HCT116 (cell line): ENCODE results near the gene PI4KA. TPM values are rescaled to one million over a fixed set of nuclear protein-coding genes. Genes with fewer than 3 reads are reported as not detected.
"Not testable (repeated sequence)": the region's sequence is repeated elsewhere in the genome, so short reads cannot be mapped to it uniquely, and the experiment has no call there.

Source experiments
- ATAC-seq: fragments of 200-7000 bp; cut with Tn5 transposase; 2 replicates; pipeline ENCODE4 v1.9.1; 2020; ENCODE audit warnings: mild to moderate bottlenecking, moderate library complexity
- BruUV-seq: library from RNA; stranded (reverse); fragments of 400-500 nt; replicated peaks from 2 replicates; lab custom pipeline; 2021; lab: Mats Ljungman, UMichigan
- CTCF ChIA-PET: fragments of 300-600 bp; sonication (Branson Sonifier 250); formaldehyde crosslinking; loops from one replicate; lab custom pipeline; 2021; ENCODE audit warnings: antibody characterized with exemption; lab: Charles Lee
- POLR2A ChIA-PET: fragments of 300-600, 350-600 bp; sonication (Branson Sonifier 250); formaldehyde crosslinking; loops from one replicate; lab custom pipeline; 2021; ENCODE audit warnings: antibody characterized with exemption; lab: Charles Lee
- RAD21 ChIA-PET, 2 experiments: fragments of 300-600 bp; sonication (Branson Sonifier 250); formaldehyde crosslinking; loops; one replicate each; lab custom pipeline; 2023; ENCODE audit warnings: low total read pairs in 2 of 2; ENCODE audit not compliant: uncharacterized antibody in 2 of 2, unreplicated experiment in 2 of 2, low non-redundant PET in 1 of 2; lab: Charles Lee
- DNase-seq: peaks from one replicate; pipeline ENCODE4 v3.0.0-alpha.2; 2010; ENCODE audit warnings: low read depth, low spot score
- H2AFZ ChIP-seq: fragments of 200-600 bp; shearing (Covaris generic), sonication (generic); 2 replicates; pipeline ENCODE4 v1.6.1; 2017; ENCODE audit warnings: low read depth, mixed run types, mixed read lengths, antibody characterized with exemption, low read length; ENCODE audit not compliant: poor library complexity, severe bottlenecking
- H3K27ac ChIP-seq: 2 replicates; pipeline ENCODE4 v1.5.1; 2012; ENCODE audit warnings: low read depth, low read length
- H3K27me3 ChIP-seq: fragments of 200-600 bp; sonication (generic); 2 replicates; pipeline ENCODE4 v1.6.1; 2016; ENCODE audit warnings: mixed run types, low read length, mixed read lengths; ENCODE audit not compliant: insufficient read depth
- H3K36me3 ChIP-seq, 2 experiments: fragments of 200-500 bp in 1 of 2; fragments of 200-600 bp in 1 of 2; sonication (Bioruptor generic) in 1 of 2; sonication (generic) in 1 of 2; 2 replicates each; pipeline versions ENCODE4 v1.5.1 to v1.6.1; 2014 to 2016; ENCODE audit warnings: low read length in 2 of 2, inconsistent platforms in 1 of 2, mixed read lengths in 1 of 2, mixed run types in 1 of 2; ENCODE audit not compliant: insufficient read depth in 2 of 2, control insufficient read depth in 1 of 2
- H3K4me1 ChIP-seq, 2 experiments: fragments of 200-600 bp in 1 of 2; sonication (generic) in 1 of 2; 2 replicates each; pipeline versions ENCODE4 v1.5.1 to v1.6.1; 2012 to 2017; ENCODE audit warnings: low read length in 2 of 2, inconsistent platforms in 1 of 2, mild to moderate bottlenecking in 1 of 2, mixed read lengths in 1 of 2, mixed run types in 1 of 2, moderate library complexity in 1 of 2; ENCODE audit not compliant: insufficient read depth in 2 of 2, control insufficient read depth in 1 of 2
- H3K4me2 ChIP-seq: fragments of 200-600 bp; sonication (generic); 2 replicates; pipeline ENCODE4 v1.6.1; 2017; ENCODE audit warnings: mixed run types, low read length, mixed read lengths
- H3K4me3 ChIP-seq, 2 experiments: fragments of 200-600 bp in 1 of 2; sonication (generic) in 1 of 2; replicated peaks in 1 of 2; 2 replicates each; pipeline ENCODE4 v1.5.1; 2011 to 2016; ENCODE audit warnings: low read length in 2 of 2, control low read depth in 1 of 2, low read depth in 1 of 2, mild to moderate bottlenecking in 1 of 2, mixed read lengths in 1 of 2, mixed run types in 1 of 2
- H3K79me2 ChIP-seq: fragments of 200-600 bp; sonication (generic); 2 replicates; pipeline ENCODE4 v1.6.1; 2017; ENCODE audit warnings: mild to moderate bottlenecking, mixed run types, low read length, moderate library complexity, mixed read lengths; ENCODE audit not compliant: insufficient read depth
- H3K9ac ChIP-seq: fragments of 200-600 bp; sonication (generic); 2 replicates; pipeline ENCODE4 v1.6.1; 2016; ENCODE audit warnings: low read length, mixed read lengths
- H3K9me2 ChIP-seq: fragments of 200-600 bp; sonication (generic), shearing (Covaris generic); 2 replicates; pipeline ENCODE4 v1.6.1; 2017; ENCODE audit warnings: mixed run types, mild to moderate bottlenecking, moderate library complexity; ENCODE audit not compliant: insufficient read depth
- H3K9me3 ChIP-seq, 2 experiments: fragments of 200-500 bp in 1 of 2; fragments of 200-600 bp in 1 of 2; sonication (Bioruptor generic) in 1 of 2; sonication (generic) in 1 of 2; 2 replicates each; pipeline ENCODE4 v1.6.1; 2014 to 2017; ENCODE audit warnings: low read length in 2 of 2, mixed read lengths in 2 of 2, inconsistent platforms in 1 of 2, low read depth in 1 of 2, mild to moderate bottlenecking in 1 of 2, mixed run types in 1 of 2, moderate library complexity in 1 of 2; ENCODE audit not compliant: control insufficient read depth in 1 of 2, insufficient read depth in 1 of 2
- H4K20me1 ChIP-seq: fragments of 200-600 bp; sonication (generic), shearing (Covaris generic); 2 replicates; pipeline ENCODE4 v1.6.1; 2017; ENCODE audit warnings: mixed run types, mild to moderate bottlenecking, moderate library complexity; ENCODE audit not compliant: insufficient read depth
- EZH2 ChIP-seq: fragments of 200-600 bp; sonication (generic); IDR thresholded peaks from 2 replicates; pipeline ENCODE4 v1.6.1; 2017; ENCODE audit warnings: antibody characterized with exemption, mixed run types
- JUND ChIP-seq: IDR thresholded peaks from 2 replicates; pipeline ENCODE4 v1.6.1; 2012
- RAD21 ChIP-seq: IDR thresholded peaks from 2 replicates; pipeline ENCODE4 v1.6.1; 2012; ENCODE audit warnings: low read depth, mild to moderate bottlenecking
- SIN3A ChIP-seq: IDR thresholded peaks from 2 replicates; pipeline ENCODE4 v1.6.1; 2012; ENCODE audit warnings: low read depth
- TCF7L2 ChIP-seq: IDR thresholded peaks from 2 replicates; pipeline ENCODE4 v1.7.0; 2011; ENCODE audit warnings: borderline replicate concordance, inconsistent platforms; ENCODE audit not compliant: insufficient read depth, insufficient read length; ENCODE audit errors: extremely low read depth
- ZNF274 ChIP-seq: fragments of 200-500 bp; sonication (Bioruptor generic); IDR thresholded peaks from 2 replicates; pipeline ENCODE4 v1.6.1; 2014; ENCODE audit warnings: mild to moderate bottlenecking, low read depth, low read length, inconsistent platforms
- intact Hi-C: fragments of 100-400 bp; cut with micrococcal nuclease; formaldehyde crosslinking; loops from 2 replicates; pipeline ENCODE4 v1.10.0; 2022
- total RNA-seq: library from RNA; stranded (reverse); gene quantifications from one replicate; pipeline ENCODE4 v1.2.1, GENCODE V29; 2021; ENCODE audit not compliant: unreplicated experiment
- TF ChIP-seq, protein P1 (sequence below): IDR thresholded peaks from 2 replicates; pipeline ENCODE4 v1.6.1; 2011; ENCODE audit warnings: mild to moderate bottlenecking, low read length, moderate library complexity; ENCODE audit not compliant: insufficient replicate concordance; ENCODE audit errors: extremely low read depth
- TF ChIP-seq, protein P2 (sequence below): IDR thresholded peaks from 2 replicates; pipeline ENCODE4 v1.6.1; 2012

PI4KA gene
- total RNA-seq, 1 experiment from 2014 or later = 59.6 TPM

DNA sequence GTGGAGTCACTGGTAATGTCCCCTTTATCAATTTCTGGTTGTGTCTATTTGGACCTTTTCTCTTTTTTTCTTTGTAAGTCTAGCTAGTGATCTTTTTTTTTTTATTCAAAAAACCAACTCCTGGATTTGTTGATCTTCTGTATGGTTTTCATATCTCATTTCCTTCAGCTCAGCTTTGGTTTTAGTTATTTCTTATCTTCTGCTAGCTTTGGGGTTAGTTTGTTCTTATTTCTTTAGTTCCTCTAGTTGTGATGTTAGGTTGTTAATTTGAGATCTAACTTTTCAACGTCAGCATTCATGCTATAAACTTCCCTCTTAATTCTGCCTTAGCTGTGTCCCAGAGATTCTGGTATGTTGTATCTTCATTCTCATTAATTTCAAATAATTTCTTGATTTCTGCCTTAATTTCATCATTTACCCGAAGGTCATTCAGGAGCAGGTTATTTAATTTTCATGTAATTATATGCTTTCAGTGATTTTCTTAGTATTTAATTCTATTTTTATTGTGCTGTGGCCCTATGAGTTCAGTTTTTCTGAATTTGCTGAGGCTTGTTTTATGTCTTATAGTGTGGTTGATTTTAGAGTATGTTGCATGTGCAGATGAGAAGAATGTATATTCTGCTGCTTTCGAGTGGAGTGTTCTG is 29.0 kb downstream of the PI4KA start:
- no peaks in the 10 kb centered on the region for H3K9me3 ChIP-seq
- DNase-seq = no peak
- H3K36me3 ChIP-seq = peaks cover 0 to 5% of the 10 kb centered on the region in 2 experiments; a peak in 2 of 4 replicates
- H2AFZ ChIP-seq = no peak overlapping the region
- POLR2A ChIA-PET = no interaction called here
- intact Hi-C loops = no loop called here
- H4K20me1 ChIP-seq = no peaks in the 10 kb centered on the region
- no peak overlapping the region for H3K9ac ChIP-seq
- H3K27me3 ChIP-seq = no peaks in the 10 kb centered on the region
- ATAC-seq = no peak
- CTCF ChIA-PET = no interaction called here
- no peaks in the 10 kb centered on the region for H3K9me2 ChIP-seq
- no peaks in the 10 kb centered on the region for H3K79me2 ChIP-seq
- H3K4me2 ChIP-seq = no peak overlapping the region
- H3K27ac ChIP-seq = no peak overlapping the region
- TF ChIP-seq, protein P1, sequence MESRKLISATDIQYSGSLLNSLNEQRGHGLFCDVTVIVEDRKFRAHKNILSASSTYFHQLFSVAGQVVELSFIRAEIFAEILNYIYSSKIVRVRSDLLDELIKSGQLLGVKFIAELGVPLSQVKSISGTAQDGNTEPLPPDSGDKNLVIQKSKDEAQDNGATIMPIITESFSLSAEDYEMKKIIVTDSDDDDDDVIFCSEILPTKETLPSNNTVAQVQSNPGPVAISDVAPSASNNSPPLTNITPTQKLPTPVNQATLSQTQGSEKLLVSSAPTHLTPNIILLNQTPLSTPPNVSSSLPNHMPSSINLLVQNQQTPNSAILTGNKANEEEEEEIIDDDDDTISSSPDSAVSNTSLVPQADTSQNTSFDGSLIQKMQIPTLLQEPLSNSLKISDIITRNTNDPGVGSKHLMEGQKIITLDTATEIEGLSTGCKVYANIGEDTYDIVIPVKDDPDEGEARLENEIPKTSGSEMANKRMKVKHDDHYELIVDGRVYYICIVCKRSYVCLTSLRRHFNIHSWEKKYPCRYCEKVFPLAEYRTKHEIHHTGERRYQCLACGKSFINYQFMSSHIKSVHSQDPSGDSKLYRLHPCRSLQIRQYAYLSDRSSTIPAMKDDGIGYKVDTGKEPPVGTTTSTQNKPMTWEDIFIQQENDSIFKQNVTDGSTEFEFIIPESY = no peak
- TF ChIP-seq RAD21 (no peak), JUND (no peak), ZNF274 (no peak), EZH2 (no peak), TCF7L2 (no peak), SIN3A (no peak)
- TF ChIP-seq, protein P2, sequence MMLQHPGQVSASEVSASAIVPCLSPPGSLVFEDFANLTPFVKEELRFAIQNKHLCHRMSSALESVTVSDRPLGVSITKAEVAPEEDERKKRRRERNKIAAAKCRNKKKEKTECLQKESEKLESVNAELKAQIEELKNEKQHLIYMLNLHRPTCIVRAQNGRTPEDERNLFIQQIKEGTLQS = no peak
- TF ChIP-seq, all 23 proteins: peak for 0
- no peak overlapping the region for H3K4me3 ChIP-seq
- RAD21 ChIA-PET = no interaction called here
- H3K4me1 ChIP-seq = no peaks in the 10 kb centered on the region
- BruUV-seq = no TSS peak

DNA sequence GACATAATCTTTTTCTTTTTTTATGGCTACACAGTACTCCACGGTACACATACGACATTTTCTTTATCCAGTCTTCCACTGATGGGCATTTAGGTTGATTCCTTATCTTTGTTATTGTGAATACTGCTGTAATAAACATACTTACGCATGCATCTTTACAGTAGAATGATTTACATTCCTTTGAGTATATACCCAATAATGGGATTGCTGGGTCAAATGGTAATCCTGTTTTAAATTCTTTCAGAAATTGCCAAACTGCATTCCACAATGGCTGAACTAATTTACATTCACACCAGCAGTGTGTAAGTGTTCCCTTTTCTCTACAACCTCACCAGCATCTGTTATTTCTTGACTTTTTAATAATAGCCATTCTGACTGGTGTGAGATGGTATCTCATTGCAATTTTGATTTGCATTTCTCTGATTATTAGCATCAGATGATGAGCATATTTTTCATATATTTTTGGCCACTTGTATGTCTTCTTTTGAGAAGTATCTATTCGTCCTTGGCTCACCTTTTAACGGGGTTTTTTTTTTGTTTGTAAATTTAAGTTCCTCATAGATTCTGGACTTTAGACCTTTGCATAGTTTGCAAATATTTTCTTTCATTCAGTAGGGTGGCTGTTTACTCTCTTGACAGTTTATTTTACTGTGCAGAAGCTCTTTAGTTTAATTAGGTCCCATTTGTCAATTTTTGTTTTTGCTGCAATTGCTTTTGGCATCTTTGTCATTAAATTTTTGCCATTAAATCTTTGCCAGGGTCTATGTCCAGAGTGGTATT is 32.0 kb downstream of the PI4KA start:
- H3K4me2 ChIP-seq, POLR2A ChIA-PET, RAD21 ChIA-PET, H3K36me3 ChIP-seq, DNase-seq, H2AFZ ChIP-seq, H3K4me3 ChIP-seq, CTCF ChIA-PET, BruUV-seq, ATAC-seq, H3K27ac ChIP-seq, intact Hi-C loops, H4K20me1 ChIP-seq, H3K9ac ChIP-seq, H3K9me2 ChIP-seq, H3K4me1 ChIP-seq, H3K27me3 ChIP-seq, H3K9me3 ChIP-seq, H3K79me2 ChIP-seq: not testable (repeated sequence)
